Medulla oblongata (tissue), 1 donor: ENCODE results near the gene STXBP6.

Source experiments
- DNase-seq: peaks from one replicate; pipeline ENCODE4 v3.0.0-alpha.2; 2015; ENCODE audit errors: extremely low spot score

Gene STXBP6

GRCh38 chr14:25049568-25050268, at the start of gene STXBP6:
STXBP6 (minus strand) TSS chr14:25050147; CDS start chr14:24974818, 75,329 bp downstream.
- DNase-seq = peak; percentile 84

- no peak for DNase-seq
These were observed 47.2 kb upstream of the STXBP6 start for GRCh38 chr14:25097120-25097519.

DNA sequence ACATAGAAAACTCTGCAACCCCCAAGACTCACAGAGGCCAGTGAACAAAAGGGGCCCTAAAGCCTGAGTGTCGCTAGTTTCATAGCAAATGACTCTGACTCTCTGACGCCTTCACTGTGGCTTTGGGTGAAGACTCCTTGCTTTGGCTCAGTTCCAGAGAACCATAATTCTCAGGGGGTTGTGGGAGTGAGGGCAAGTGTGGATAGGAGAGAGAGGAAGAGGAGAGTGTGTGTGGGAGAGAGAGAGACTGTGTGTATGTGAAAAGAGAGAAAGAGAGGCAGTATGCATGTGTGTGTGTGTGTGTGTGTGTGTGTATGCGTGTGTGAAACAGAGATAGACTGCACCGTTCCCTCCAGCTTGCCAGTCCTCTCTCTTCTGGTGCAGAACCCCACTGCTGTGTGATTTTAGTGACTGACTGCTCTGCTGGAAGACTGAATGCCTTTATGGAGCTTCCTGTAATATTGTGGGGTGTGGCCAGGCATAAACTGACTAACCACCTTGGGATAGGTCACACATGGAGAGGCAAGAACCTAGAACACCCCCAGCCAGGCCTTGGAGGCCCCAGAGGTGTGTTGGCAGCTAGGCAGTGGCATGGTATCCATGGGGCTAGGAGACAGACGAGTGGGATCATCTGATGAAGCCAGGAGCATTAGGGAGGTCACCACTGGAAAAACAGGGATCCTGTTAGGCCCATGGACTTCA, 45.9 kb upstream of the STXBP6 start:
- DNase-seq = no peak

DNA sequence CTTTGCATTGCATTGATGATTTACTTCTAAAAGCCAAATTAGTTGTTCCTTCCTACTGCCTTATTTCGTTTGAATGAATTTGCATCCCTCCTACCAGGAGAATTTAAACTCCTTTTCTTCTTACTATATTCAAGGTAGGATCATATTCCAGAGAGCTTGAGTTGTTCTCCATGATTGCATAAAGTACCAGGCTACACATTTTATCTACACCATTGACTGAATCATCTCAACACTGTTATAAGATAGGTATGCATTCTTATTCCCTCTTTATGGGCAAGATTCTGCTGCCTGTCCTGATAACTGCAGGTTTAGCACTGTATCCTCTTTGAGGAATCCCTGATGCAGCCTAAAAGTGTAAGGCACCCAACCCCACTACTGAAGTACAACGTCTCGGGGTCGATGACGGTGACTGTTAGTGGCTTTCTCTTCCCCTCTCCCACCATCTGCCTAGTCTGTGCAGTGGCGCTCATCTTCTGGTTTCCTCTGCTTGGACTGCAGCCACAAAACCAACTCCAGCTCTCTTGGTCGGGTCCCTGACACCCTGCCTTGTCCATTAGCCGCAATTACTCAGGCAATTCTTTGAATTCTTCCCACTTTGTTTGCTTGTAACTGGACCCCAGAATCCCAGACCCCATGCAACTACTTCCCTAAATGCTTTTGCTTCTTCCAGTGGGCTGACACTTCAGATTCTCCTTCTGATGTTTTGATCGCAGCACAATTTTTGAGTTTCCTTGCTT, 44.4 kb upstream of the STXBP6 start:
- DNase-seq = no peak

DNA sequence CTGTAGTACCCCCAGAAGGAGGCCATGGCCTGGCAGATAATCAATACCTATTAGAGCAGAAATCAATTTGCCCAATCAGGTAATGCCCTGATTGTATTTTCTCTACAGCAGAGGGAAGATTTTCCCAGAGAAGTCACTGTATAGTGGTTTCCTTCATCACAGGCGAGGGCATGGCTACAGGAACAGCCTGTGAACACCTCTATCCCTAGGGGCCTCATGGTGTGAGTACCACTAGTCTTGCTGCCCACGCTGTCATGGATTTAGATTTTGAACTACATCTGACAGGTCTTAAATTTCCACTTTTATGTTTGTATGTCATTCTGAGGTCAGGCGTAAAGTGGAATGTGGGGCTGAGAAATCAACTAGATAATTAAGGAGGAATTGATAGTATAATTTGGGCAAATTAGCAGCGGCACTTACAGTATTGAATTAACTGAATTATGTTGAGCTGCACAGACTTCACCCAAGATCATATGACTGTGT, 42.4 kb upstream of the STXBP6 start:
- no peak for DNase-seq

DNA sequence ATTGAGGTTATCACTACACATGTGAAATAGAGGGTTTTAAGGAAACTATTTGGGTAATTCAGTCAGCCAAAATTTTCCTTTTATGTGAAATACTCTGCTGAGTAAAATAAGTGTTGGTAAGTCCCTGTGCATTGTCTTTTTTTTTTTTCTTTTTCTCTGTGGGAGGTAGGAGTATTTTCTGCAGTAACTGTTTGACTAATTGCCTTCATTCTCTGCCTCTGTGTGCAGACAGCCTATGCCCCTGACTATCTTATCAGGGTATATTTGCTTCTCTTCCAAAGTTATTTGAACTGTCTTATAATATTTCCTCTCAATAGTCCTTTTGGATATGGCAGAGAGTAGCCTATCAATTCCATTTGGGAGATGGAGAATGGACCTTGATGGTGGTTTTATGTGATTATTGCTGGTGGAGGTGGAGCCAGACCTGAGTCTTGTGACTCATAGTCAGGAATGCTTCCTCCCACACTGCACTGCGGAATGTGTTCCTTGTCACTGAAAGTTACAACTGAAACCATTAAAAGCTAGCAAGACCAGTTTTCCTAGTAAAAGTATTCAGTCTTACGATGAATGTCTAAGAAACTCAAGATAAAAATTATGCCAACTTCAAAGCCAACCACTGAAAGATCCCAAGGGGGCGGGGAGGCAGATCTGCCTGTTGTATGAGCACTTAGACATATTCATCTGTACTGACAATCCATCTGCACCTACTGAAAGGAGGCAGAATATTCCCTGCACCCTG, 40.9 kb upstream of the STXBP6 start:
- no peak for DNase-seq

DNA sequence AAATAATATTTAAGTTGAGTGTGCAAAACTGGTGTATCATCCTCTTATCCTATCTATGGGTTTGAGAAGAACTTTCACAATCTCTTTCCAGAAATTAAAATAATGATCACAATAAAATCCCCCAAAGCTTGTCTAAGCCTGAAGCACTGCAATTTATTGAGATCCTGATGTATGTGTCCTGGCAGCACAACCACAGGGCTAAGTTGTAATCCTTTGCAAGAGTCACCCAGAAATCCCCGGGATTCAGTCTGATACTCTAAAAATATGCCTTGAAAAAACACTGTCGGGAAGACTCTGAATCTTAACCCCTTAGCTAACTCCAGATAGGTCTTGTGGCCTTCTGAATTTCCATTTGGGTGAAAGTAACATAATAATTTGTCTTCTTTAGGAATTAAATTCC, 40.3 kb upstream of the STXBP6 start:
- DNase-seq = no peak

DNA sequence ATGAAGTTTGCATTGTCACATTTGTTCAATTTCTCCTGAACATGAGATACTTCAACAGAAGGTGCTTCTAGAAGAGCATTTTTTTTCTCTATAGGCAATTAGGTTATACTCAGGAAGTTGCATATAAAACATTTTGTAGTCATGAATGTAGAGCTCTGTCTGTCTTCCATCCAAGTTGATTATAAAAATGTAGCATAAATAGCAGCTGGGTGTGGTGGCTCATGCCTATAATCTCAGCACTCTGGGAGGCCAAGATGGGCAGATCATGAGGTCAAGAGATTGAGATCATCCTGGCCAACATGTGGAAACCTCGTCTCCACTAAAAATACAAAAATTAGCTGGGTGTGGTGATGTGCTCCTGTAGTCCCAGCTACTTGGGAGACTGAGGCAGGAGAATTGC, 39.5 kb upstream of the STXBP6 start:
- no peak for DNase-seq

- DNase-seq = no peak
These were observed 37.0 kb upstream of the STXBP6 start for GRCh38 chr14:25086821-25087396.

GRCh38 chr14:25086081-25086480, 36.1 kb upstream of the STXBP6 start:
- no peak for DNase-seq

- no peak for DNase-seq
These were observed 30.7 kb upstream of the STXBP6 start for GRCh38 chr14:25080682-25081081.

DNA sequence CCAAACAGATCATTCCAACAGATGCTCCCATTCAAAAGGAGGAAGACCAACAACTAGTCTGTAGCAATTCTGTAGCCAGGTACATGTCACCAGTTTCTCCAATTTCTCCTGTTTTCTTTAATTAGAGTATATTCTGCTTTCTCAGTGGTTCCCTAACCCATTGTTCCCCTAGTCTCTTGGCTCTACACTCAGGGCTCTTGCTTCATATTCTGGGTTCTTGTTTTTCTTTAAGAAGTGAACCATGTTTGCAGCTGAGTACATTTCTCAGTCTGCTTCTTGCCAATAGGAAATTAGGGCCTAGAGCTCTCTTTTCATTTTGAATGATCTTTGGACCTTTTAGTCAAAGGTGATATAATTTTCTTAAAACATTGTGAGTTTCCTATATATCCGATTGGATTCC, 29.4 kb upstream of the STXBP6 start:
- DNase-seq = no peak

DNA sequence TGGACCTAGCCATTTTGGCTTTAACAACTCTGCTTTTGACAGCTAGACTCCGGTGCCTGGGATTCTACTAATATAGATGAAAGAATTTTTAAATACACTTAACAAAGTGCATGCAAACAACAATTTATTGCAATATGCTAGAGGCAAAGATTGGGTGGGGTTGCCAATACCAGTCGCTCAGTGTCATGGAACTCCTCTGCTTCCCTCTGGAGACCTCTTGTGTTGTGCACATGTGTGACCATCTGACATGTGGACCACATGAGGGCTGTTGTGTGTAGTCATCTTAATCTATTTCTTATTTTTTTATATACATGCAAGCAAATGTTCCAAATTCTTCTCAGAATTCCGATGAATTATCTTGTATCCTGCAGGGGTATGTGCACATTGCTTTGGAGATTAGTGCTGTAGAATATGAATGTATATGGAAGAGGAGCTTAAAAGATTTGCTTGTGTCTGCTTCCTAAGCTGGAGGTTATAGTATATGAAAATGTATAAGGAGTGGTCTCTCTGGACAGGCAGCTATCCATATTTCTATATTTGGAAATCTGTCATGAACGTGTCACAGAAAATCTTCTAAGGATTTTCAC, 24.2 kb upstream of the STXBP6 start:
- no peak for DNase-seq

- DNase-seq = no peak
These were observed 19.9 kb upstream of the STXBP6 start for GRCh38 chr14:25069879-25070278.

GRCh38 chr14:25067600-25067999, 17.7 kb upstream of the STXBP6 start:
- no peak for DNase-seq

DNA sequence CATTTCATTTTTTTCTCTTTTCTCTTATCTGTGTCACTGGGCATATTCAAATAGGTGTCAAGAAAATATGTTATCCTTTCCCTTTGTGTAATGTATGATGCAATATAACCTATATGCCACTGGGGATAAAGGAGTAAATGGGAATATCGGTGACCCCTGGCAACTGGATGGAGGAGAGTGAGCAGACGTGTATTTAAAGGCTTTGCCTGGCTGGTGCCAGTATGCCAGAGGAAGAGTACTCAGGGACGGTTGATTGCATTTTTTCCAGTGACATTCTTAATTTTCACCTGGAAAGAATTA, 12.0 kb upstream of the STXBP6 start:
- no peak for DNase-seq

DNA sequence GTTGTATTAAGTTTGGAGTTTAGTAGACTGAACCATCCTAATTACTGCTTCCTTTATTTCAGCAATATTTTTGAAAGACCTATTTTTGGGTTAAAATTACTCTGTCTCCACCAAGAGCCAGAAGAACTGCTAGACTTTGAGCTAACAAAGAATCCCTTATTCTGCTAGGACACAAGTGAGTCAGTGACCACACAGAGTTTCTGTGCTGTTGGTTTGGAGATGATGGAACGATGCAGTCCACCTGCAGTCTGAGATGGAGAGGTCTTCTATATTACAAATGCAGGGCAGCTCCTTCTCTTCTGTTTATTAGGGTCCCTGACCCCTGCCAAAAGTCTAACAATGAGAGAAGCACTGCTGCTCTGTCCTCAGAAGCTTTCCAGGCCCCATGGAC, 6.7 kb upstream of the STXBP6 start:
- peak; percentile 52 for DNase-seq

- no peak for DNase-seq
These were observed 6.2 kb upstream of the STXBP6 start for GRCh38 chr14:25055992-25056687.

DNA sequence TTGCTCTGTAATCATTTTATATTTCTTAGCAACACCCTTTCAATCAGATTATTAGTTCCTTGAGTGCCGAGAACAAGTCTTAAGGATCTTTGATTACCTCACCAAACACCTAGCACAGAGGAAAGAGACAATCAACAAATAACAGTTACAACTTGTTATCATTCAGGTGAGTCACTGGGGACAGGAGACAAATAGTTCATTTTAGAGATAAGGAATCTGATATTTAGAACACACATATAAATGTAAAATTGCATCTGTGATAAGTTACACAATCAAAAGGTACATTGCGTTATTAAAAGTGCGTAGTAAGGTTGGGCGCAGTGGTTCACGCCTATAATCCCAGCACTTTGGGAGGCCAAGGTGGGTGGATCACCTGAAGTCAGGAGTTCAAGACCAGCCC, 5.1 kb upstream of the STXBP6 start:
- no peak for DNase-seq

- DNase-seq = no peak
These were observed 3.6 kb upstream of the STXBP6 start for GRCh38 chr14:25053585-25053984.

- DNase-seq = no peak
These were observed 3.0 kb upstream of the STXBP6 start for GRCh38 chr14:25052921-25053320.
